ENCODE measurements around the gene ACOXL.

GRCh38 chr2:110794951-110795350 is 62.6 kb downstream of the ACOXL start:
- TF ChIP-seq POLR2A (IDR thresholded peaks at IDR 0.05) = no peak
- no peak for TF ChIP-seq CTCF (IDR thresholded peaks at IDR 0.05)
